Glutamatergic neuron (in vitro differentiated cells): Measurements from ENCODE around the gene H2BK1. TPM values are rescaled to one million over a fixed set of nuclear protein-coding genes. Genes with fewer than 3 reads are reported as not detected.

Experiments
- DNase-seq: peaks from one replicate; pipeline ENCODE4 v3.0.0; 2022
- H3K27ac Mint-ChIP-seq: one replicate; pipeline ENCODE4 v1.8.0; 2020; ENCODE audit warnings: mild to moderate bottlenecking, mixed read lengths, inconsistent platforms; ENCODE audit not compliant: unreplicated experiment
- H3K27me3 Mint-ChIP-seq: one replicate; pipeline ENCODE4 v1.8.0; 2020; ENCODE audit warnings: mild to moderate bottlenecking, moderate library complexity, mixed read lengths, inconsistent platforms; ENCODE audit not compliant: unreplicated experiment
- H3K36me3 Mint-ChIP-seq: one replicate; pipeline ENCODE4 v1.8.0; 2020; ENCODE audit warnings: mild to moderate bottlenecking, mixed read lengths, inconsistent platforms; ENCODE audit not compliant: unreplicated experiment
- H3K4me1 Mint-ChIP-seq: one replicate; pipeline ENCODE4 v1.8.0; 2020; ENCODE audit warnings: mild to moderate bottlenecking, low read depth, mixed read lengths, inconsistent platforms; ENCODE audit not compliant: unreplicated experiment
- H3K4me3 Mint-ChIP-seq: one replicate; pipeline ENCODE4 v1.8.0; 2020; ENCODE audit warnings: mild to moderate bottlenecking, mixed read lengths, inconsistent platforms; ENCODE audit not compliant: unreplicated experiment
- H3K9me3 Mint-ChIP-seq: one replicate; pipeline ENCODE4 v1.8.0; 2020; ENCODE audit warnings: mild to moderate bottlenecking, moderate library complexity, mixed read lengths, inconsistent platforms; ENCODE audit not compliant: unreplicated experiment
- CTCF ChIP-seq: fragments of 200-600 bp; sonication (generic); IDR thresholded peaks from one replicate; pipeline ENCODE4 v1.5.0; 2021; ENCODE audit not compliant: partially characterized antibody, unreplicated experiment
- total RNA-seq: library from RNA; stranded (reverse); fragmentation: NEBNext Ultra II Directional; extraction: Animal tissue kit (Norgen Biotek cat#: 25700); gene quantifications from one replicate; pipeline ENCODE4 v1.2.1, GENCODE V29; 2021; ENCODE audit not compliant: unreplicated experiment

Gene H2BK1
- total RNA-seq, 1 donor from 2014 or later, result not detected

GRCh38 chr7:151193203-151193978 lies 16.9 kb downstream of the H2BK1 start:
- peaks cover 3% of the 10 kb centered on the region for H3K9me3 Mint-ChIP-seq

GRCh38 chr7:151192002-151192539 lies 18.2 kb downstream of the H2BK1 start:
- H3K27ac Mint-ChIP-seq, result no peak overlapping the region
- peaks cover 3% of the 10 kb centered on the region for H3K9me3 Mint-ChIP-seq
- TF ChIP-seq CTCF, result no peak
- no peak overlapping the region for H3K4me3 Mint-ChIP-seq
- H3K4me1 Mint-ChIP-seq, result peaks cover 4% of the 10 kb centered on the region
- no peak for DNase-seq
- H3K27me3 Mint-ChIP-seq, result peaks cover 11% of the 10 kb centered on the region
- H3K36me3 Mint-ChIP-seq, result no peaks in the 10 kb centered on the region

More at GRCh38 chr7:151193203-151193978, 16.9 kb downstream of the H2BK1 start:
- DNase-seq, result no peak
- Mint-ChIP-seq H3K36me3 (no peaks in the 10 kb centered on the region), H3K27me3 (peaks cover 8% of the 10 kb centered on the region), H3K4me3 (no peak overlapping the region), H3K4me1 (no peaks in the 10 kb centered on the region), H3K27ac (no peak overlapping the region)
- no peak for TF ChIP-seq CTCF

GRCh38 chr7:151191544-151191943 lies 18.7 kb downstream of the H2BK1 start:
- Mint-ChIP-seq H3K27ac (no peak overlapping the region), H3K4me3 (no peak overlapping the region), H3K4me1 (peaks cover 7% of the 10 kb centered on the region), H3K36me3 (no peaks in the 10 kb centered on the region), H3K9me3 (peaks cover 3% of the 10 kb centered on the region), H3K27me3 (peaks cover 11% of the 10 kb centered on the region)
- no peak for DNase-seq
- TF ChIP-seq CTCF, result no peak

GRCh38 chr7:151189038-151189437 lies 21.2 kb downstream of the H2BK1 start:
- Mint-ChIP-seq H3K9me3 (peaks cover 7% of the 10 kb centered on the region), H3K36me3 (no peaks in the 10 kb centered on the region), H3K4me3 (no peak overlapping the region), H3K27me3 (peaks cover 8% of the 10 kb centered on the region), H3K4me1 (peaks cover 7% of the 10 kb centered on the region), H3K27ac (no peak overlapping the region)
- TF ChIP-seq CTCF, result no peak
- DNase-seq, result no peak

GRCh38 chr7:151188252-151188542 lies 22.1 kb downstream of the H2BK1 start:
- TF ChIP-seq CTCF, result no peak
- peaks cover 7% of the 10 kb centered on the region for H3K4me1 Mint-ChIP-seq
- H3K27ac Mint-ChIP-seq, result no peak overlapping the region
- no peaks in the 10 kb centered on the region for H3K36me3 Mint-ChIP-seq
- H3K9me3 Mint-ChIP-seq, result peaks cover 8% of the 10 kb centered on the region
- peaks cover 6% of the 10 kb centered on the region for H3K27me3 Mint-ChIP-seq
- no peak for DNase-seq
- no peak overlapping the region for H3K4me3 Mint-ChIP-seq
